Esophagus muscularis mucosa (tissue), 4 donors: ENCODE measurements around the gene MXRA8. TPM values are rescaled to one million over a fixed set of nuclear protein-coding genes. Genes with fewer than 3 reads are reported as not detected.

Source experiments
- DNase-seq: peaks from one replicate; pipeline ENCODE4 v3.0.0-alpha.2; 2017; ENCODE audit errors: extremely low spot score
- H3K27ac ChIP-seq, 4 donors: fragments of 200-600 bp; sonication (generic); replicated peaks in 1 of 4; 1 replicate in 3 of 4; 2 replicates in 1 of 4; pipeline ENCODE4 v1.5.1; 2016 to 2019; ENCODE audit warnings: mild to moderate bottlenecking in 1 of 4
- H3K27me3 ChIP-seq, 4 donors: fragments of 200-600 bp; sonication (generic); one replicate each; pipeline versions ENCODE4 v1.5.1 to v1.6.0; 2016 to 2019
- H3K36me3 ChIP-seq, 4 donors: fragments of 200-600 bp; sonication (generic); one replicate each; pipeline ENCODE4 v1.5.1; 2016 to 2019
- H3K4me1 ChIP-seq, 4 donors: fragments of 200-600 bp; sonication (generic); one replicate each; pipeline ENCODE4 v1.5.1; 2016 to 2019
- H3K4me3 ChIP-seq, 4 donors: fragments of 200-600 bp; sonication (generic); 1 replicate in 2 of 4; 2 replicates in 2 of 4; pipeline ENCODE4 v1.5.1; 2016 to 2019; ENCODE audit warnings: mild to moderate bottlenecking in 4 of 4, moderate library complexity in 1 of 4
- H3K9me3 ChIP-seq, 4 donors: fragments of 200-600 bp; sonication (generic); 1 replicate in 3 of 4; 2 replicates in 1 of 4; pipeline ENCODE4 v1.5.1; 2016 to 2019
- CTCF ChIP-seq, 3 experiments: fragments of 200-600 bp in 2 of 3; fragments of 450-650 bp in 1 of 3; sonication (generic) in 2 of 3; IDR thresholded peaks; one replicate each; pipeline ENCODE4 v1.5.1; 2017 to 2019; ENCODE audit warnings: antibody characterized with exemption in 3 of 3, mild to moderate bottlenecking in 2 of 3, moderate library complexity in 1 of 3
- EP300 ChIP-seq: sonication (generic); formaldehyde crosslinking; IDR thresholded peaks from one replicate; pipeline ENCODE4 v1.6.1; 2017; ENCODE audit warnings: antibody characterized with exemption
- POLR2A ChIP-seq: fragments of 450-650 bp; IDR thresholded peaks from one replicate; pipeline ENCODE4 v1.6.1; 2017; ENCODE audit warnings: antibody characterized with exemption, moderate library complexity, mild to moderate bottlenecking, low read depth
- POLR2AphosphoS5 ChIP-seq, 2 donors: sonication (generic); formaldehyde crosslinking; IDR thresholded peaks; one replicate each; pipeline ENCODE4 v1.6.1; 2017; ENCODE audit warnings: antibody characterized with exemption in 2 of 2
- WGBS: methylation state at CpG from one replicate; pipeline ENCODE4 v1.1.5; 2018; 5-methylcytosine and 5-hydroxymethylcytosine counted together
- intact Hi-C: fragments of 100-400 bp; cut with DNase I; formaldehyde crosslinking; loops from one replicate; pipeline ENCODE4 v1.15.1; 2023
- total RNA-seq, 4 donors: library from RNA; depleted of rRNA; stranded (reverse); fragments of >200 nt; gene quantifications; one replicate each; pipeline versions ENCODE4 v1.1.0 to v1.2.1, GENCODE V29; 2016

MXRA8 gene
- total RNA-seq, 4 donors from 2014 or later: 68.5 to 129 (median 87.2) TPM

- TF ChIP-seq POLR2A: no peak
- no peak for TF ChIP-seq EP300
- TF ChIP-seq CTCF (IDR thresholded peaks at IDR 0.05): no peak
- TF ChIP-seq POLR2AphosphoS5 (IDR thresholded peaks at IDR 0.05): no peak
- intact Hi-C loops: no loop called here
- Histone ChIP-seq H3K9me3 (no peaks in the 10 kb centered on the region), H3K36me3 (peaks cover 29 to 42% (median 39%) of the 10 kb centered on the region in 4 donors), H3K27me3 (no peaks in the 10 kb centered on the region), H3K4me3 (peak overlapping the region; percentile 67 to 91 (median 81)), H3K4me1 (peaks cover 46 to 57% (median 52%) of the 10 kb centered on the region in 4 donors), H3K27ac (peak overlapping the region; percentile 83 to 96 (median 94))
- DNase-seq: no peak
- WGBS: 1% methylated on average over 15 of the region's 66 CpGs
Observed at GRCh38 chr1:1308756-1309250, 49.6 kb downstream of the MXRA8 start.

GRCh38 chr1:1307923-1308755, 50.2 kb downstream of the MXRA8 start, which contains the start of the genes ACAP3 and PUSL1:
Gene ACAP3, minus strand, starts transcription at chr1:1307930. Its CDS starts 115 bp downstream, at chr1:1307815.
Gene PUSL1, plus strand, starts transcription at chr1:1308597. Its CDS starts 47 bp downstream, at chr1:1308644.
- no peaks in the 10 kb centered on the region for H3K9me3 ChIP-seq
- peak; percentile 96 for DNase-seq
- intact Hi-C loops: no loop called here
- peak within 1 kb of the TSS; percentile 67 to 91 (median 81) for H3K4me3 ChIP-seq
- H3K36me3 ChIP-seq: peaks cover 22 to 36% (median 33%) of the 10 kb centered on the region in 4 donors
- no peaks in the 10 kb centered on the region for H3K27me3 ChIP-seq
- peak; percentile 44 to 80 for TF ChIP-seq POLR2AphosphoS5 (IDR thresholded peaks at IDR 0.05)
- no peak for TF ChIP-seq CTCF (IDR thresholded peaks at IDR 0.05)
- peaks cover 48 to 64% (median 59%) of the 10 kb centered on the region in 4 donors for H3K4me1 ChIP-seq
- 2% methylated on average over 10 of the region's 131 CpGs for WGBS
- H3K27ac ChIP-seq: peak within 1 kb of the TSS; percentile 83 to 96 (median 94)

GRCh38 chr1:1307261-1307922, 51.0 kb downstream of the MXRA8 start:
- no peak for DNase-seq
- peaks cover 48 to 68% (median 61%) of the 10 kb centered on the region in 4 donors for H3K4me1 ChIP-seq
- intact Hi-C loops: no loop called here

More at GRCh38 chr1:1307261-1307922, 51.0 kb downstream of the MXRA8 start:
- H3K9me3 ChIP-seq: no peaks in the 10 kb centered on the region
- 0% methylated on average over 10 of the region's 83 CpGs for WGBS
- no peaks in the 10 kb centered on the region for H3K27me3 ChIP-seq
- H3K27ac ChIP-seq: peak overlapping the region; percentile 83 to 96 (median 94)
- H3K4me3 ChIP-seq: peak overlapping the region; percentile 67 to 91 (median 81)
- peaks cover 15 to 29% (median 27%) of the 10 kb centered on the region in 4 donors for H3K36me3 ChIP-seq
- no peak for TF ChIP-seq POLR2AphosphoS5 (IDR thresholded peaks at IDR 0.05)
- TF ChIP-seq EP300: no peak
- TF ChIP-seq POLR2A: no peak
- no peak for TF ChIP-seq CTCF (IDR thresholded peaks at IDR 0.05)
